GM10248 (cell line): Measurements from ENCODE around the gene FUZ.

ENCODE experiments used
- CTCF ChIA-PET: fragments of 300-600 bp; sonication (Branson Sonifier 250); formaldehyde crosslinking; extraction: SDS; loops from one replicate; lab custom pipeline; 2021; ENCODE audit warnings: antibody characterized with exemption; lab: Yijun Ruan, JAX
- POLR2A ChIA-PET: fragments of 350-650 bp; sonication (Branson Sonifier 250); formaldehyde crosslinking; extraction: SDS; loops from one replicate; lab custom pipeline; 2020; ENCODE audit warnings: antibody characterized with exemption; lab: Yijun Ruan, JAX
- DNase-seq: peaks from one replicate; pipeline ENCODE4 v3.0.0; 2012; ENCODE audit errors: extremely low spot score
- TF ChIP-seq, protein P1 (sequence below): IDR thresholded peaks from 2 replicates; pipeline ENCODE4 v1.5.1; 2012; ENCODE audit warnings: mild to moderate bottlenecking, low read depth; ENCODE audit errors: extremely low read depth, missing control alignments, control extremely low read depth

The FUZ gene

DNA sequence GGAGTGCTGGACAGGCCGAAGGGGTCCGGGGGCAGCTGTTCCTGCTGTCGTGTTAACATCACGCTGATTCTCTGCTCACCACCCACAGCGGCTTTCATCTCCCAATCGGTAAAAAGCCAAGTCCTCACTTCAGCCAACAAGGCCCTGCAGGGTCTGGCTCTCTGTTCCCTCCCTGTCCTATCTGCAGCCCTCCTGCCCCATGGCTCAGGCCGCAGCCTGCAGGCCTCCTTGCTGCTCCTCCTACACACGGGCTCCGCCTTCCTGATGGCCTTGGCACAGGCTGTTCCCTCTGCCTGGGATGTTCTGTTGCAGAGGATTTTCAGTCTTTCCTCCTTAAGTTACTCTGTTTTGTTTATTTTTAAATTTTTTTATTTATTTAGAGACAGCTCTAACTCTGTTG lies 22.2 kb downstream of the FUZ start:
- POLR2A ChIA-PET = no interaction called here
- CTCF ChIA-PET = no interaction called here

DNA sequence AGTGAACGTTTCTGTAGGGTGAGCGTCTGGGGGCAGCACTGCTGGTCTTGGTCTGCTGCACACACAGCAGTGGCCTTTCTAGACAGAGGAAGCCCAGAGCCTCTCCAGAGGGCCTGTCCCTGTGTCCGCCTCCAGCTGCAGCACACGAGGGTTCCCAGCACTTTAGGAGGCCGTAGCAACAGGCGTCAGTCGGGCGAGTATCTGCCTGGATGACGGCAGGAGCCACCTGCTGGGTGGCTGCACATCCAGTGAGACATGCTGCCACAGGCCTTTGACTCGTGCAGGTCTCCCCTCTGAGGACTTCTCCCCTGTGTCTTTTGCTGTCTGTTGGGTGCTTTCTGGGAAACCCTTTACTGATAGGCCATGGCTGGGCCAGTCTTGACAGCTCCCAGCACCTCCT lies 24.2 kb downstream of the FUZ start:
- ChIA-PET CTCF (no interaction called here), POLR2A (no interaction called here)
- TF ChIP-seq, protein P1, sequence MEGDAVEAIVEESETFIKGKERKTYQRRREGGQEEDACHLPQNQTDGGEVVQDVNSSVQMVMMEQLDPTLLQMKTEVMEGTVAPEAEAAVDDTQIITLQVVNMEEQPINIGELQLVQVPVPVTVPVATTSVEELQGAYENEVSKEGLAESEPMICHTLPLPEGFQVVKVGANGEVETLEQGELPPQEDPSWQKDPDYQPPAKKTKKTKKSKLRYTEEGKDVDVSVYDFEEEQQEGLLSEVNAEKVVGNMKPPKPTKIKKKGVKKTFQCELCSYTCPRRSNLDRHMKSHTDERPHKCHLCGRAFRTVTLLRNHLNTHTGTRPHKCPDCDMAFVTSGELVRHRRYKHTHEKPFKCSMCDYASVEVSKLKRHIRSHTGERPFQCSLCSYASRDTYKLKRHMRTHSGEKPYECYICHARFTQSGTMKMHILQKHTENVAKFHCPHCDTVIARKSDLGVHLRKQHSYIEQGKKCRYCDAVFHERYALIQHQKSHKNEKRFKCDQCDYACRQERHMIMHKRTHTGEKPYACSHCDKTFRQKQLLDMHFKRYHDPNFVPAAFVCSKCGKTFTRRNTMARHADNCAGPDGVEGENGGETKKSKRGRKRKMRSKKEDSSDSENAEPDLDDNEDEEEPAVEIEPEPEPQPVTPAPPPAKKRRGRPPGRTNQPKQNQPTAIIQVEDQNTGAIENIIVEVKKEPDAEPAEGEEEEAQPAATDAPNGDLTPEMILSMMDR = no peak
- DNase-seq = no peak

More for the DNA sequence above, 22.2 kb downstream of the FUZ start:
- no peak for DNase-seq
- TF ChIP-seq, protein P1 = no peak

DNA sequence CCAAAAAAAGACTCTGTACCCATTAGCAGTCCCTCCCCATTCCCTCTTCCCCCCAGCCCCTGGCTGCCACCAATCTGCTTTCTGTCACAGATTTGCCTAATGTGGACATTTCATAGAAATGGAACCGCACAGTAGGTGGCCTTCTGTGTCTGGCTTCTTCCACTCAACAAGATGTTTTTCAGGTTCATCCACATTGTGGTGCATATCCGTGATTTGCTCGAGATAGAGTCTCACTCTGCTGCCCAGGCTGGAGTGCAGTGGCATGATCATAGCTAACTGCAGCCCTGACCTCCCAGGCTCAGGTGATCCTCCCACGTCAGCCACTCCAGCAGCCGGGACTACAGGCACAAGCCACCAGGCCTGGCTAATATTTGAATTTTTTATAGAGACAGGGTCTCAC lies 25.3 kb downstream of the FUZ start:
- CTCF ChIA-PET = interaction anchor here (1.2 kb wide), 1 partner anchor 102 kb away, joined by 3 read pairs; no protein-coding TSS in a partner anchor
- TF ChIP-seq, protein P1 = no peak
- no peak for DNase-seq
- POLR2A ChIA-PET = no interaction called here

DNA sequence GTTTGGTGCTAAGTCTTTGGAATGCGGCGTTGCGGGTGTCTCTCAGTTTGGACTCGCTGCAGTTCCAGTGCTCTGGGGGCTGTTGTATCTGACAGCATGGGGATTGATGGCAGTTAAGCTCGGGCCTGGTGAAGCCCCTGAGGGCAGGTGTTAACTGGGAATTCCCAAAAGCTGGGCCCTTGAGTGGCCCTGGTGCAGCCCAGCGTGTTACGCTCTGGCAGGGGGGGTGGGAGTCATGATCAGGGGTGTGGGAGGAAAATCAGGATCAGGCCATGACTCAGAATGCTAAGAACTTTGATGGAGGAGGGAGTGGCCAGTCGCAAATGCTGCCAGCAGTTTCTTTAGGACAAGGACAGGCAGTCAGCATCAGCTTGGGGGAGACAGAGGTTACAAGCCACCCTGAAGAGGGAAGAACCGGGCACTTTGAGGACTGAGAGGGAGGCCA lies 26.7 kb downstream of the FUZ start:
- ChIA-PET CTCF (interaction anchor here (1.3 kb wide), 1 partner anchor 15 kb away, joined by 3 read pairs; no protein-coding TSS in a partner anchor), POLR2A (no interaction called here)
- TF ChIP-seq, protein P1 = no peak
- no peak for DNase-seq

DNA sequence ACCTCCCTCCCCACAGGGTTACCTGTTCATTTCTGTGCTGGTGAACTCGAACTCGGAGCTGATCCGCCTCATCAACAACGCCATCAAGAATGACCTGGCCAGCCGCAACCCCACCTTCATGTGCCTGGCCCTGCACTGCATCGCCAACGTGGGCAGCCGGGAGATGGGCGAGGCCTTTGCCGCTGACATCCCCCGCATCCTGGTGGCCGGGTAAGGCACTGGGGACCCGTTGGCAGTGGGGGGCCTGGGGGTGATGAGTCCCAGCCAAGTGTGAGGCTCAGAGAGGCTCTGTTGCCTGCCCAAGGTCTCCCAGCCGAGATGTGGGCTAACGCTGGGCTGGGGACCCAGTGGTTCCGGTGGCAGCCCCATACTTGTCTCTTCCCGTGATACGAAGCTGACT lies 30.6 kb downstream of the FUZ start:
- no peak for DNase-seq
- TF ChIP-seq, protein P1 = no peak
- ChIA-PET CTCF (interaction anchor here (1.6 kb wide), 1 partner anchor 16 kb away, joined by 4 read pairs; the partner anchor contains the start of gene AP2A1), POLR2A (no interaction called here)

DNA sequence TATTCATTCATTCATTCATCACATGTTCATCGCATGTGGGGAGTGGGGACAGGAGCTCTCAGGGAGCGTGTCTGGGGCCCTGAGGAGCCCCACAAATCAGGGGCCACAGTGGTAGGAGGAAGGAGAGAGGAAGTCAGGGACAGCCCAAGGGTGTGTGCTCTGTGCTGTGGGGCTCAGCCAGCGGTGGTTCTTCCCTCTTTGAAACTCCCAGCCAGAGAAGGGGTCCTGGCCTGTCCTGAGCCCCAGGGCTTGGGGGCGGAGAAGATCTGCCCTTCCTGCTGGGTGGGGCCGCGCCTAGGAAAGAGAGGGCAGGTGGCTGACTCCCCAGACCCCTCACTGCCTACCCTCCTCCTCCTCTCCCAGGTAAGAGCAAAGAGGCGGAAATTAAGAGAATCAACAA lies 31.7 kb downstream of the FUZ start:
- CTCF ChIA-PET = no interaction called here
- no peak for DNase-seq
- POLR2A ChIA-PET = no interaction called here
- TF ChIP-seq, protein P1 = no peak
